GM18508 (cell line): ENCODE data around the gene PRKAG1.

ENCODE experiments used
- ATAC-seq: cut with Tn5 transposase; IDR thresholded peaks from one replicate; pipeline ENCODE4 v1.9.1; 2021; ENCODE audit warnings: moderate number of reproducible peaks; ENCODE audit not compliant: insufficient read depth, unreplicated experiment

Gene PRKAG1

GRCh38 chr12:49032679-49033447 is 14.3 kb upstream of the PRKAG1 start:
- ATAC-seq = no peak

DNA sequence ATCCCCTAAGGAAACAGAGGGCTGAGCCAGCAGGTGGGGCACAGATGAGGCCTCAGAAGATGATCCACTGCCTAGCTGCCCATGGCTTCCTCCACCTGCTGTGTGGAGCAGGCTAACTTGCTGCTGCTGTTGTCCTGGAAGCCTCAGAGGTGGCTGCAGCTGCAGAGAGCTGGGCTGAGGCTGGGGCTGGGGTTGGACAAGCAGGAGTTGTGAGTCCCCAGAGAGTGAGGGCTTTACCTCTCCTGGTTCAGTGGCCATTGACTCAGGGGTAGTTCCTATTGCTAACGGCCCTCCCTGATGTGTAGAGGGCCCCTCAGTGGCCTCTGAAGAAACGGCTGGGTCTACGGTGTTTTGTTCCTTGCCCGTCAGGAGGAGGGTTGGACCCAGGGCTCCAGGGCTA is 13.7 kb upstream of the PRKAG1 start:
- no peak for ATAC-seq

DNA sequence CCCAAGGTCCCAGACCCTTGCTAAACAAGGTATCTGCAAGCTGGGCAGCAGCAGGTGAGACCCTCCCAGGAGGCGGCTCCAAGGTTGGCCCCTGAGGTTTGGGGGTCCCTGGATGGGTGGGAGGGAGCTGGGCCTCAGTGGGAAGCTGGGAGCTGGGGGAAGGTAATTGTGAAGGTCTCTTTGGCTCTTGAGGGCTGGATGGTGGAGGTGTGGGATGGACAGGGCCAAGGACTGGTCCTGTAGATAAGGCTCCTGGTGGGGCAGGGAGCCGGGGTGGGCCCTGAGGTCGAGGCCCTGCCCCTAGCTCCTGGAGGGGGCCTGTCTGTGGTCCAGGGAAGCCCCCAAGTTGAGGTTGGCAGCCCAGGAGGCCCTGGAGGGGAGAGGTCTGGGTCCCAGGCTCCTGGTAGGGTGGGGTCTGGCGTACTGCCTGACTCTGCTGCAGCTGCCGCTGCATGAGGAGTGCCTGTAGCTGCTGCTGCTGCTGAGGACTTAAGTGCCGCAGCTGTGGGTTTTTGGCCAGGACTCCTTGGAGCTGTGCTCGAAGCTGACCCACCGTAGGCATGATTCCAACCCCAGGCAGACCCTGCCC is 13.1 kb upstream of the PRKAG1 start:
- ATAC-seq = no peak

GRCh38 chr12:49030714-49031572 is 12.4 kb upstream of the PRKAG1 start:
- no peak for ATAC-seq

DNA sequence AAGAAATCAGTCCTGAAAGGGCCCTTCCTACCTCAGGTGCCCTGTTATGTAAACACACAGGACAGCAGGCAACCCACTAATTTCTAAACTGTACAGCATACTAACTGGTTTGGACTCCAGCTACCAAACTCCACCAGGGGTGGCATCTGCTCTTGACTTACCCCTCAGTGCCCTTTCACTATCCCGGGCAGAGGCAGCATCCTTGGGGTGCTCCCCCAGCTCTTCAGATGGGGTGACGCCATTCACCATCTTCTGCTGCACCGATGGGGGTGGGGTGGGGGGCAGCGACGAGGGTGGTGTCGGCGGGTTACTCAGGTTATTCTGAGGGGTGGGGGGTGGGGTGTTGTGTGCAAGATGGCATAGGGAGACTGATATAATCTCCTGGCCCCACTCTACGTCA is 11.5 kb upstream of the PRKAG1 start:
- ATAC-seq = no peak

DNA sequence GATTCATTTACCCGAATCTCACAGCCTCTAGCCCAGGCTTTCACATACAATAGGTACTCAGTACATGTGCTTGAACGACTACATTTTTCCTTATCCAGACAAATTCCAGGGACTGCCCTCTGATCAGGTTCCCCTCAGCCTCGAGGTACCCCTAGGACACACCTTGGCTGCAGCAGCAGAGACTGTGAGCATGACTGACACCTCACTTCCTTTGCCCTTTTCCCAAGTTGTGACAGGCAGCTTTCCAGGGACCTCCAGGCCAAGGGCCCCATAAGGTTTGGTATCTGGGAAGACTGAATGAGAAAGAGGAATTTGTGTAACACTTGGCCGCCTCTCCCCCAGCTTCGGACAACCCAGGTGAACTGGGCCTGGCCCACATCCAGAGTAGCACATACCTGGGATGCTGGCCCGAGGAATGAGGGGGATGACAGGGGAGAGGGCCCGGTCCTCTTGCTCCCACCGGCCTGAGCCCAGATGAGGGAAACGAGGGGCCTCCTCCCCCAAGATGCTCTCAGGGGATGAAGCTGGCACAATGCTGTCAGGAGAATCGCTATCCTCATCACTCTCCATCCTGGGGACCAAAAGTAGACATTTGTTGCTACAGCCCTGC is 10.2 kb upstream of the PRKAG1 start:
- ATAC-seq = no peak

DNA sequence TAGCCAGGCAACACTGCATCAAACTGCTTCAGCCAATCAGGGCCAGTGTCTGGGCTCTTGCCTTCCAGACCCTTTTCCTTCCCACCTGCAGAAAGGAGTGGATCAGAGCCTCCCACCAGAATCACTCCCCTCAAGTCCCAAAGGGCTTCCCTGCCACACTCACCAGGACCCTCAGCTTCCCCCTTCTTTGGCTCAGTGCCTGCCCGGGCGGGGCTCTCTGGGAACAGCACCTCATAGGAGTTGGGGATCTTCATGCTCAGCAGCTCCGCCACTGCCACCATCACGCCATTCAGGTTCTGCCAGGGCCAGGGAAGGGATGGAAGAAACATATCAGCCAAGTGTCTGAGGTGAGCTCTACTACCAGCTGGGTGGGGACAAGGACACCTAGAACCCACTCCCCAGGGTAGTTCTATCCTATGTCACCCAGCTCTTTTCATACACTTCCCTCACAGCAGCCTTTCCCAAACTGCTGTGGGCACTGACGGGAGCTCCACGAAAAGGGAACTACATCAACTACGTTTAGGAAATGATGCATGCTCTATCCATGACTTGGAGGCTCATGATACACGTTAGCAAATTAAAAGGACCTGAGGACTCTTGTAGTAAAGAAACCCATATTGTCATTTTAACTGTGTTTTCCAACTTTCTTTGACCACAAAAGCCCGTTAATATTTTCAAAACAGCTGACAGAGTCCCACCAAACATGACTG is 9.4 kb upstream of the PRKAG1 start:
- ATAC-seq = no peak

- no peak for ATAC-seq
Observed at GRCh38 chr12:49026678-49027480, 8.3 kb upstream of the PRKAG1 start.

GRCh38 chr12:49026101-49026500 is 7.5 kb upstream of the PRKAG1 start:
- no peak for ATAC-seq

DNA sequence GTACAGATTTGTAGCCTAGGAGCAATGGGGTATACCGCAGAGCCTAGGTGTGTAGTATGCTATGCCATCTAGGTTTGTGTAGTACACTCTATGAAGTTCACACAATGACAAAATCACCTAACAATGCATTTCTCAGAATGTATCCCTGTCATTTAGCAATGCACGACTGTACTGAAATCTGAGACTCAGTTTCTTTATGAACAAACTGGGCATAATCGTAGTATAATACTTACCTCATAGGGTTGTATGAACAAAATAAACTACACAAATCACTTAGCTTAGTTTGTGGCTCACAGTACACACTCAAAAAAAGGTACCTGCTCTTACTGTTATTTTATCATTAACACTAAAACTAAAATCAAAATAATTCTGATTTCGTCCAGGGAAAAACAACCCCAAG is 6.9 kb upstream of the PRKAG1 start:
- no peak for ATAC-seq

GRCh38 chr12:49024543-49024942 is 6.0 kb upstream of the PRKAG1 start:
- ATAC-seq = no peak

DNA sequence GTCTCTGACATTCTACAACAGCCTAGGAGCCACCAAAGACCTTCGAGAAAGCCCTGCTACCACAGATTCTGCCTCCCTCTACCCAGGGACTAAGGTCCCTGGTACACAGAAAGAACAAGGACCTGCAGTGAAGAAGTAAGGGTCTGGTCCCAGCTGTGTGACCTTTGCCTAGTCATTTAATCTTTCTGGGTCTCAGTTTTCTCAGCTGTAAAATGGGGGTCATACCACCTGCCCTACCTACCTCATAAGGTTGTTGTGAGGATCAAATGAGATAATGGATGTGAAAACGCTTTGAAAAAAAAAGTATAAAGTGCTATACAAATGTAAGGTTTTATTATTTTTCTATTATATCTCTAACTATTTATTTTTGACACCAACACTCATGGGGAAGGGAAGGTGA is 5.2 kb upstream of the PRKAG1 start:
- no peak for ATAC-seq

DNA sequence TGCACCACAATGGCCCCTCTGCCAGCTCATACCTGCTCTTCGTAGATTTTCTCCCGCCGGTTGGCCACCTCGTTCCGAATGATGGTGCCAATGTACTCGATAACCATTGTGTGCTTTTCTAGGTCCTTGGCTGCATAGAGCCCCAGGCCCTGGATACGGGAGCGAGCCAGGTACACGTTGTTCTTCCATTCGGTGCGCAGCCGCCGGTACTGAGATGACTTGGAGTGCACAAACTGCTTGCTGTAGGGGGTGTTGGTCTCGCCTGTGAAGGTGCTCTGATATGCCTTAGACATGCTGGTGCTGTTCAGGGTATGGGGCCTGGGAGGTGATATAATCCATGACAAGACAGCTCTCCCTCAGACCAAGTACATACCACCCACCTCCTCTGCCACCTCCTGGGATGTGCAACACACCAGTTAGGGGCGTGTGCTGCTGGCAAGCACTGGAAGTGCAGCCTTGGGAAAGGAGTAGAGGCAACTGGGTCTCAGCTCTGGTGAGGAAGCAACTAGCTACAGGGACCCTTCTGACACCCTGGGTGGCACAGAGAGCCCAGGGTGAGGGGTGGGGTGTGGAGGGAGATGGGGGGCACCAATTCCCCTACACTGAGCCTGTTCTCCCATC is 4.1 kb upstream of the PRKAG1 start:
- ATAC-seq = no peak

GRCh38 chr12:49021292-49021915 is 2.8 kb upstream of the PRKAG1 start:
- no peak for ATAC-seq

DNA sequence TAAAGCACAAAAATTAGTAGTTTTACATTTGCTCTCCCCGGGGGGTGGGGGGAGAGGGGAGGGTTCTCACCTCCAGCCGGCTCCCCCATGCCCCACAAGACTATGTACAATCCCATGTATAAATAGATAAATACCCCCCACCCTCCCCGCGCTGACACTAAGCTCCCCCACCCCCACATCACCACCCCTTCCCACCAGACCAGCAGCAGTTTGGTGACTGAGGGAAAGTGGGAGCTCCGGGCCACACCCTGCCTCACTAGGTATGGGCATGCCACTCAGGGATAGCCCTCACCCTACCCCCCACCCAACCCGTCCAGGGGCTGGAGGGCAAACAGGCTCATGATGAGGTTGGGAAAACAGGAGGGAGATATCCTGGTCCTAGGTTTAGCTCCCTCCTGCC is 1.9 kb upstream of the PRKAG1 start:
- no peak for ATAC-seq

DNA sequence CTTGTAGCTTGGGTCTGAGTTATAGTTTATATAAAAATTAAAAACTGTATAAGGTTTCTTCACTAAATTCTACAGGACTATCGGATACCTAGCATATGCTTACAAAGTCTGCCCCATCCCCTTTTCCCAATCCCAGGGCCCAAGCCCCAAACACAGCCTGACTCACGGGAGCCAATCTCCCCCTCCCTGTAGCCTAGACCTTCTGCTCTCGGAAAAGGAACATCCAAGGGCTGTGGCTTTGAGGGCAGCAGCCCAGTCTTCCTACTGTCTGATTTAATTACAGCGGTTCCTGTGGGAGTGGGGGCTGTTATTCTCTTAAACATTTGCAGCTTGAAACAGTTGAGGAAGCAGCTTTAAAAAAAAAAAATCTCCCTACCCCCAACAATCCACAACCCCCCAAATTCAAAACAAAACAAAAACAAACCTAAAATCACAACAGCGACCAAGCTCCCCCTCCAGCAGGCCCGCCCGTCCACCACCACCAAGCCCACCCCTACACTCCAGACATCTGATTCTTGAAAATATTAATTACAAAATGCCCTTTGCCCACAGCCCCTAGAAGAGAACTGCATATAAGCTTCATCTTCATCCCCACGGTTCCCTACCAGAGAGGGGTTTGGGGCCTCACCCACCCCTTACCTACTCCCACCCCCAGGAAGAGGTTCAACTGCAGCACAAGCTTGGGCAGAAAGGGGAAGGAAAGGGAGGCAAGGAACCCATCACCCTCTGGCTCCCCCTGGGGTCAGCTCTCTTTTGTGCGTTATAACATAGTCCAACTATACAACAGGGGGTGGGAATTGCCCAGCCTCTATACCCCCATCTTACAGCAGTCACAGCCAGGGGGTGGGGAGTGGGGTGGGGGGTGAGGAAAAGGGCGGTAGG is 1.1 kb upstream of the PRKAG1 start:
- no peak for ATAC-seq

GRCh38 chr12:49019120-49019430 is 499 bp upstream of the PRKAG1 start:
- no peak for ATAC-seq

DNA sequence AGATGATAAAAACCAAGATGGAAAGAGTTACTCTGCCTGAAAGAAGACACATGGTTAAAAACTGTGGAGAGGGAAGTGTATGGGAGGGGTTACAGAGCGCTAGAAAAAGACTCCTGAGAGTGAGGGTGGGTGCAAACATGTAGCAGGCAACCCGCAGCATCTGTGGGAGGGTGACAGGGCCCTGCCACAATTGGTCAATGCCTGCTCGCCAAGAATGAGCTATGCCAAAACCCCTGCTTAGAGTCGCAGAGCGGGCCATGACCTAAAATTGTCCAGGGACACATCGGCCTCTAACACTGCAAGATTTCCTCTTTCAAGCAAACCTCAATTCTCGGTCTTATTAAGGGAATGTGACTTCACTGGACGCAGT is 700 bp downstream of the PRKAG1 start:
- ATAC-seq = no peak
